Fibroblast of upper back skin (primary cell): Measurements from ENCODE around the gene ANKRD40.

Experiments used
- DNase-seq: peaks from one replicate; pipeline ENCODE4 v3.0.0-alpha.2; 2013

The ANKRD40 gene

DNA sequence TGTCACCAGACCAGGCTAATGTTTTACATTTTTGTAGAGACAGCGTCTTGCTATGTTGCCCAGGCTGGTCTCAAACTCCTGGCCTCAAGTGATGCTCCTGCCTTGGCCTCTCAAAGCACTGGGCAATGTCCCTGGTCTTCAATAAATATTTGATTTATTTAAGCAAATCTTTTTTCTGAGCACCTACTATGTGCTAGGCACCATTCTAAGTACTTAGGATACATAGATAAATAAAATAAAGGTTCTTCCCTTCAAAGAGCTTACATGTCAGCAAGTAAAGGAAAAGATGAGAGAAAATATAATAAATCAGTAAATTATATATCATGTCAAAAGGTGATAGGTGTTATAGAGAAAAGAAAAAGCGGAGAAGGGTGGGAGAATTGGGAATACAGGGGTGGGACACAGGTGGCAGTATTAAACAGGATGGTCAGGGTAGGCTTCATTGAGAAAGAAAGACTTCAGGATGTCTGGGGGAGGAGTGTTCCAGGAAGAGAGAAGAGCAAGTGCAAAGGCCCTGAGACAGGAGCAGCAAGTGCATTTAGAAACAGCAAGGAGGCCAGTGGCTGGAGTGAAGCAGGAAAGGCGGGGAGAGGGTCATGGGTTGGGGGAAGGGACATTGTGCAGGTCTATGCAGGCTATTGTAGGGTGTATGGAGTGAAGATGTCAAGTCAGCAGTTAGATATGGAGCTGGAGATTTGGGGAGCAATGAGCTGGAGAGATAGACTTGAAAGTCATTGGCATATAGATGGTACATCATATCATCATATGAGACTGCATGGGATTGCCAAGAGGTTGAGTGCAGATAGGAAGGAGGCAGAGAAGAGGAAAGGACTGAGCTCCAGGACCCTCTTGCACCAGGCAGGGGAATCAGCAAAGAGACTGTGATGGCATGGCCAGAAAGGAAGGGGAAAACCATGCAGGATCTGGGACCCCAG is 61.7 kb downstream of the ANKRD40 start:
- DNase-seq: no peak
